GM12891 (cell line): ENCODE data around the gene ITGA7.
A peak's percentile ranks its signal among the peaks of the same experiment; 100 is the strongest.

Source experiments
- DNase-seq: peaks from one replicate; pipeline ENCODE4 v3.0.0; 2011; ENCODE audit warnings: low spot score; ENCODE audit not compliant: insufficient read length
- FAIRE-seq: peaks from 2 replicates; lab custom pipeline; 2011; peaks lifted over from hg19 to GRCh38; lab: Jason Lieb, UNC
- PAX5 ChIP-seq: IDR thresholded peaks from 2 replicates; pipeline ENCODE4 v1.6.1; 2011; ENCODE audit warnings: low read length, moderate library complexity, mild to moderate bottlenecking; ENCODE audit not compliant: insufficient read depth, severe bottlenecking
- POLR2A ChIP-seq: IDR thresholded peaks from 2 replicates; pipeline ENCODE4 v1.6.1; 2011; ENCODE audit warnings: low read depth, low read length, control low read depth
- POLR2AphosphoS5 ChIP-seq: IDR thresholded peaks from 2 replicates; pipeline ENCODE4 v1.6.1; 2011; ENCODE audit warnings: low read depth, low read length, control low read depth
- POU2F2 ChIP-seq: IDR thresholded peaks from 2 replicates; pipeline ENCODE4 v1.6.1; 2011; ENCODE audit warnings: low read depth, mild to moderate bottlenecking, control low read depth, low read length, moderate library complexity
- SPI1 ChIP-seq: IDR thresholded peaks from 2 replicates; pipeline ENCODE4 v1.6.1; 2011; ENCODE audit warnings: low read depth, low read length, control low read depth
- TAF1 ChIP-seq: IDR thresholded peaks from 2 replicates; pipeline ENCODE4 v1.6.1; 2011; ENCODE audit warnings: low read depth, low read length, control low read depth

ITGA7 gene

DNA sequence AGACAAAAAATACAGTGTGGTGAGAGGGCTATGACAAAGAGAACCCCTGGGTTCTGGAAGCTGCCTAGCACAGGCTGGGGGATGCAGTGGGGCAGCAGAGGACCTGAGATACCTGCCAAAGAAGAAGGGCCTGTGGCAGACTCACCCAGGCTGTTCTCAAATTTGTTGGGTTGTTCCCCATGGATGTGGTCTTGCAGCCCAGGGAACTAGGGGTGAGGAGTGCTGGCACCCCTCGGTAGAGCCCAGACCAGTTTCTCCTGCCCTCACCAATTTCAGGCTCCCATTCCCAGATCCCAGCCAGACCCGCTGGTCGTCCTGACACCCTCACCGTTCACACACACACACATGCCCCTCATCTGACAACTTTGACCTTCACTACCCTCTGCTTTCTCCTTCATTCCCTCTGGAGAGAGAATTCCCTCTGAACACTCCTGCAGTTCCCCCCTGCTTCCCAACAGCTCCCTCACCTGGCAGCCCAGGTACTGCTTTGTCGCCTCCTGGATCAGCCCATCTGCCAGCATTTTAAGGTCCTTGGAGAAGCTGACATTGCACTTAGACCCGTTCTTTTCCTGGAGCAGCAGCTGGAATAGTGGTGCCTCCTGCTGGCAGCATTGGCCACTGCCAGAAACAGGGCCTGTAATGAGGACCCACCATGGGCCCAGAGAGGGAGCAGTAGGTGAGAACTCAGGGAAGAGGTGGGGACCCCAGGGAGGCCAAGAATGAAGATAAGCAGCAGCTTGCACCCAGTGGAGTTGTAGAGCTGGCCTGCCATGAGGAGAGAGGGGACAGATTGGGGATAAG, 29.3 kb upstream of the ITGA7 start:
- TF ChIP-seq POLR2AphosphoS5 (no peak), PAX5 (no peak), POLR2A (no peak), TAF1 (no peak), POU2F2 (no peak)
- no peak for DNase-seq
- peak; percentile 66 for FAIRE-seq

DNA sequence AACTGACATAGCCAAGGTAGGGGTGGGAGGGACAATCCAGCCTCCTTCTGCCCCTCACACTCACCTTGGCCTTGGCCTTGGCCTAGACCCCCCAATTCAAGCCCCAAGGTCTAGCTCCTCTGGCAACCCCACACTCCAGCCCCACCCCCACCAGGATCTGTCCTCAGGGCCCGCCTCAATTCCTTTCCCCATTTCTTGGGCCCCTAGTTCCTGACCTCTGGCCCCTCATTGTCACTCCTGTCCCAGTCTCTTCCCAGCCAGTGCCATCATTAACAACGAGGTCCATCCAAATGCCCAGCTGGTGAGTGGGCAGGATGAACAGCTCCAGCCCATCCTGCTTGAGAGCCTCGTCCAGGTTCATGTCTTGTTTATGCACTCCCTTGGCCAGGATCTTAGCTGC, 28.4 kb upstream of the ITGA7 start:
- no peak for DNase-seq
- TF ChIP-seq POLR2AphosphoS5 (no peak), PAX5 (no peak), POU2F2 (no peak), POLR2A (no peak), SPI1 (no peak), TAF1 (no peak)
- FAIRE-seq = no peak

DNA sequence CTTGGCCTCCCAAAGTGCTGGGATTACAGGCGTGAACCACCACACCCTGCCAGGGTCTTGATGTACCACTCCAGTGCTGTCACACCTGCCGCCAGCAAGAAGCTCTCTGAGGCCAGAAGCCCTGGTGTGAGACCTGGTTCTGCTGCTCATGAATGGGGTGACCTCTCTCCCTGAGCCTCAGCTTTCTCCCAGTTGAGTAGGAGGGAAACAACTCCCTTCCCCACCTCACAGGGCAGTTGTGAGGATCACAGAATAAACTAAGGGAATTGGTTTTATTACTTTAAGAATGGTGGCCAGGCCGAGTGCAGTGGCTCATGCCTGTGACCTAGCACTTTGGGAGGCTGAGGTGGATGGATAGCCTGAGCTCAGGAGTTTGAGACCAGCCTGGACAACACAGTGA, 26.9 kb upstream of the ITGA7 start:
- TF ChIP-seq POLR2A (no peak), POU2F2 (no peak), PAX5 (no peak), TAF1 (no peak), SPI1 (no peak), POLR2AphosphoS5 (no peak)
- FAIRE-seq = no peak
- no peak for DNase-seq

DNA sequence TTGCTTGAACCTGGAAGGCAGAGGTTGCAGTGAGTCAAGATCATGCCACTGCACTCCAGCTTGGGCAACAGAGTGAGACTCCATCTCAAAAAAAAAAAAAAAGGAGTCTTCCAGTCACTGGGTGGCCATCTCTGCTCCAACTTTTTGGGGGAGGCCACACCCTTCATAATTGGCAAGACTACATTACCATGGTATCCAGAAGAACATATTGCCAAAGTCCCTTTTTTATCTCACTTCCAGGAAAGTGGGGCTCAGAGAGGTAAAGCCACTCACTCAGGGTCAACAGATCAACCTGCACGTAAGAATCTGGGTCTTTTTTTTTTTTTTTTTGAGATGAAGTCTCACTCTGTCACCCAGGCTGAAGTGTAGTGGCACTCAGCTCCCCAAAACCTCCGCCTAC, 26.2 kb upstream of the ITGA7 start:
- TF ChIP-seq TAF1 = no peak
- no peak for TF ChIP-seq POLR2AphosphoS5
- no peak for TF ChIP-seq SPI1
- no peak for TF ChIP-seq PAX5
- no peak for TF ChIP-seq POU2F2
- TF ChIP-seq POLR2A = no peak
- no peak for FAIRE-seq
- DNase-seq = no peak

DNA sequence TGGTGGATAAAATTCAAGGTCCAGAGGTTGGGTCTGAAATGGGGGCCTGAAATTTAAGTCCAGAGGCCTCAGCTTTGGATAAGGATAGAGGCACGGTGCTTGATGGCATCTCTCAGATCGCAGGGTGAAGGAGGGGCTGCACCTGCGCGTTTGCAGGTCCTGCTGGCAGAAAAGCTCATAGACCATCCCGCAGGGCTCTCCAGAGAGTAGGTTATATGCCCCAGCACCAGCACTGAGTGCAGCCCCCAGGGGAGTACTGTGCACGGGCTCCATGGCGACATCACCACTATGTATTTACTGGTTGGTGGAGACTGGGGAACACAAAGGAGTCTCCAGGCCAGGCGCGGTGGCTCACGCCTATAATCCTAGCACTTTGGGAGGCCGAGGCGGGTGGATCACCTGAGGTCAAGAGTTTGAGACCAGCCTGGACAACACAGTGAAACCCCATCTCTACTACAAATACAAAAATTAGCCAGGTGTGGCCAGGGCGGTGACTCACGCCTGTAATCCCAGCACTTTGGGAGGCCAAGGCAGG, 25.4 kb upstream of the ITGA7 start:
- no peak for FAIRE-seq
- DNase-seq = no peak
- TF ChIP-seq POLR2AphosphoS5 (no peak), POU2F2 (no peak), PAX5 (no peak), TAF1 (no peak), POLR2A (no peak), SPI1 (no peak)

DNA sequence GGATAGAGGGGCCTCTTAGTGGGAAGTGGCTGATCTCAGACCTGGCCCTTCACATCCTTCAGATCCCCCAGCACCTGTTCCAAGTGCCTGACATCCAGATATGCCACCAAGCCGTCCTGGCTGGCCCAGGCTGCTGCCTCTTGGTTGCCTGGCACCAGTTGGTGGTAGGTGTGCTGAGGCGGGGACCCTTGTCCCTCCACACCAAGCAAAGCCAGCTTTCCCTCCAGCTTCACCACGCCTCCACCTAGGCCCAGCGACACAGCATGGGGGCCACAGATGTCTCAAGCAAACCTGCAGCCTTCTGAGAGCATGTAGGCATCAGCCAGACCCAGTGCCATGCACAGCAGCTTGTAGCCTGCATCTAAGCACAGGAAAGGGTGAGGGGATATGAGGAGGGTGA, 24.6 kb upstream of the ITGA7 start:
- FAIRE-seq (no peak), DNase-seq (no peak)
- no peak for TF ChIP-seq POLR2A
- no peak for TF ChIP-seq SPI1
- no peak for TF ChIP-seq TAF1
- TF ChIP-seq PAX5 = no peak
- TF ChIP-seq POLR2AphosphoS5 = no peak
- no peak for TF ChIP-seq POU2F2

DNA sequence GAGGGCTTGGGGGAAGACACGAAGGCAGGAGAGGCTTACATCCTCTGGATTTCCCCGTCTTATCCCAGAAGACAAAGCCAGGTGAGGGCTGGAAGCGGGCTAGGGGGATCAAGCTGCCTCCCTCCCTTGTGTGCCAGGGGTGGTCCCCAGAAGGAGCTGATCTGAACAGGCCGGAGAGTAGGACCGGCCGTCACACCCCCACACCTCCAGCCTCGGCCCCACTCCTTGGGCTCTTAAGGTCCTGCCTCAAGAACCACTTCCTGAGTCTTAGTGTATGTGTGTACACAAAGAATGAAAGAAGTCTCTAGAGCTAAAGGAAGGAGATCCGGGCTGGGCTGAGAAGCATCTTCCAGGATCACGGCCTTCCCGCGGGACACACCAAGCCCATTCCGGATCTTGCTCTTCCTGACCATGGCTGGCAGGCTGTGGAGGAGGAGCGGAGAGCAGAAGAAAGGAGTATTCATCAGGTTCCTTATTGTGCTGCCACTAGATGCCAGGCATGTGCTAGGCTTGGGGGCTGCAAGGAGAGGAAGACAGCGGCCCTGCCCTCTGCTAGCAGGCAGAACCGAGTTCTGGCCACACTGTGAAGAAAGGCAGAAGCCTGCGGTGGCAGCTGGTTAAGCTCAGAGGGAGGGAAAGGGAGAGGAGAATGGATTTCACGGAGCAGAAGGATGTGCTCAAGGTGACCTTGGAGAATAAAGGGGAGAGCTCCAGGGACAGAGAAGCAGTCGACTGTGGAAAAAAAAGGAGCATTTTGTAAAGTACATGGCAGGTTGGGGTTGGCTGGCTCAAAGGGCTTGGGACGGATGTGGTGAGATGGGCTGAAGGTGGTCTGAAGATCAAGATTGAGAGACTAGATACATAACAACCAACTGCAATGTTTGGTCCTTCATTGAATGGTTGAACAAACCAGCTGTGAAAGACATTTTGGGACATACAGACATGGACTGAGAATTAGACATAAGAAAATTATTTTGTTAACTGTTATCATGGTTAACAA, 22.4 kb upstream of the ITGA7 start:
- FAIRE-seq (no peak), DNase-seq (no peak)
- TF ChIP-seq POLR2AphosphoS5 (no peak), SPI1 (no peak), TAF1 (no peak), PAX5 (no peak), POLR2A (no peak), POU2F2 (no peak)

DNA sequence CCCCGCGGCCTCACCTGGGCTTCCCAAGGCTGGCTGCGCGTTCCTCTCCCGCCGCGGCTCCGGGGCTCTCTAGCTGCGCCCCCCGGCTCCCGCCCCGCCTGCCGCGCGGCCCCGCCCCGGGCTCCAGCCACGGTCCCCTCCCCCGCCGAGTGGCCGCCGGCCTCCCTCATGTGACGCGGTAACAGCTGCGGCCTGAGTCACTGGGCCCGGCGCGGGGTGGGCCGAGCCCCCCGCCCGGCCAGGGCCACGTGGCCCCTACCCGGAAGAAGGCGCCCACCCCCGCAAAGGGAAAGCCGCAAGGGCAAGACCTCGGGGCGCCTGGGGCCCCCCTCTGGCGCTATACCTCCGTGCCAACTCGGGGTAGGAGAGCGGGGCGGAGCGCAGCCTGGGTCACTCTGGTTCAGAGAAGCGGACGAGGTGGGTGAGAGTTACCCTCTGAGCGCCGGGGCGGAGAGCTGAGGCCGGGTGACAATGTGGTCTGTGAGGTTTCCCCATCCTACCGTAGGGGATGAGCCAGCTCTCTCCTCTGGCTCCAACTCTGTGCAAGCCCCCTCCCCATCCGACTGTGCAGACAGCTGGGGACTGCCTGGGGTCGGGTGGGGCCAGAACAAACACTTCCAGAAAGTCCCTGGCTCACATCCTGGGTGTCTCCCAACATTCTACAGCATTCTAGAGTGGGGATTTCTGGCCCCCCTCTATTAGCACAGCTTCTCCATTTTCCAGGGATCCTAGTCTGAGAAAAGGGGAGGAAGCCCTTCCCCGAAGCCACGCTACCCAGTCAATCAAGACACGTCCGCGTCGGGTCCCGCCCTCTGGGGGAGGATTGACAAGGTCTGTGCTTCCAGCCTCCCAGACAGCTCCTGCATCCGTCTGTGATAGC, 21.5 kb upstream of the ITGA7 start, which contains the start of gene CD63:
CD63 (minus strand) TSS at position 71 of the 880 bp plus-strand sequence. CDS start 668 bp downstream, outside the sequence.
- peak; percentile 78 for FAIRE-seq
- 0 out of 2 replicates have a peak, but pooled peaks have one; percentile 38 for TF ChIP-seq POLR2A
- TF ChIP-seq POU2F2 = peak; percentile 57; the same call in 1 of the 2 replicates
- TF ChIP-seq POLR2AphosphoS5 = peak; percentile 49; the same call in 1 of the 2 replicates
- TF ChIP-seq SPI1 = no peak
- no peak; the same call in 1 of the 2 replicates for TF ChIP-seq TAF1
- no peak for TF ChIP-seq PAX5
- peak; percentile 94 for DNase-seq
